ENCODE data around the gene PHLPP1. TPM values are rescaled to one million over a fixed set of nuclear protein-coding genes. Genes with fewer than 3 reads are reported as not detected.
A peak's percentile ranks its signal among the peaks of the same experiment; 100 is the strongest.

PHLPP1 gene
- total RNA-seq, 2 donors from 2014 or later: 8.1 to 11.6 TPM

GRCh38 chr18:62938006-62938405 is 222.7 kb downstream of the PHLPP1 start:
- Histone ChIP-seq H3K27ac (peak overlapping the region; percentile 60 to 79), H3K4me1 (ENCODE audit: control insufficient read depth in 1 of 2, low read depth in 2 of 2) (peaks cover 28 to 39% of the 10 kb centered on the region in 2 donors), H3K27me3 (replicated peaks; ENCODE audit: insufficient read depth) (no peaks in the 10 kb centered on the region), H3K9me3 (no peaks in the 10 kb centered on the region), H3K36me3 (no peaks in the 10 kb centered on the region), H3K4me3 (no peak overlapping the region)
- DNase-seq (ENCODE audit: low spot score) (no peak), ATAC-seq (ENCODE audit: insufficient number of reproducible peaks, low FRiP score, low read depth) (no peak)
- no peak for TF ChIP-seq CTCF (IDR thresholded peaks at IDR 0.05)

DNA sequence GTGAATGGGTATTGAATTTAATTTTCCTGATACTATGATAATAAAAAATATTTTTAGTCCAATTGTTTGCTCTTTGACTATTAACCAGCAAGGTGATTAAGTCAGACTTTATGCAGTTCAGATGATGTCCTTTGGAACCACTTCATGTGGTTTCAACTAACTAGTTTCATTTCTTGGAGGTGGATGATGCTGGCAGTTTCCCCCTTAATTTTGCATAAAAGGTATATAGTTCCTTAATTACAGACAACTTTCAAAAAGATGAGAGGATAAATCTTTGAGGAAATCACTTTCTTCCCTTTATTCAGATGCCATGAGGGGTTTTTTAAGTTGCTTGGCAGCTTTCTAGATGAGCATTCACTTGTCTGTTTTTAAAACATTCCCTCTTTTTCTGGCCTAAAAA is 223.1 kb downstream of the PHLPP1 start:
- H3K4me1 ChIP-seq (ENCODE audit: control insufficient read depth in 1 of 2, low read depth in 2 of 2): peaks cover 28 to 39% of the 10 kb centered on the region in 2 donors

GRCh38 chr18:62939433-62939832 is 224.1 kb downstream of the PHLPP1 start:
- ATAC-seq (ENCODE audit: insufficient number of reproducible peaks, low FRiP score, low read depth) (peak; percentile 86), DNase-seq (ENCODE audit: low spot score) (no peak)
- Histone ChIP-seq H3K36me3 (no peaks in the 10 kb centered on the region), H3K27ac (peak overlapping the region; percentile 76 to 79), H3K27me3 (replicated peaks; ENCODE audit: insufficient read depth) (no peaks in the 10 kb centered on the region), H3K9me3 (no peaks in the 10 kb centered on the region), H3K4me1 (ENCODE audit: control insufficient read depth in 1 of 2, low read depth in 2 of 2) (peaks cover 28 to 39% of the 10 kb centered on the region in 2 donors), H3K4me3 (peak overlapping the region; percentile 47)
- TF ChIP-seq CTCF (IDR thresholded peaks at IDR 0.05): no peak

More for the DNA sequence above, 223.1 kb downstream of the PHLPP1 start:
- DNase-seq (ENCODE audit: low spot score) (no peak), ATAC-seq (ENCODE audit: insufficient number of reproducible peaks, low FRiP score, low read depth) (no peak)
- Histone ChIP-seq H3K4me3 (no peak overlapping the region), H3K9me3 (no peaks in the 10 kb centered on the region), H3K27me3 (replicated peaks; ENCODE audit: insufficient read depth) (no peaks in the 10 kb centered on the region), H3K27ac (peak overlapping the region; percentile 76 to 79), H3K36me3 (no peaks in the 10 kb centered on the region)
- no peak for TF ChIP-seq CTCF (IDR thresholded peaks at IDR 0.05)

- Histone ChIP-seq H3K36me3 (no peaks in the 10 kb centered on the region), H3K27me3 (replicated peaks; ENCODE audit: insufficient read depth) (no peaks in the 10 kb centered on the region), H3K4me1 (ENCODE audit: control insufficient read depth in 1 of 2, low read depth in 2 of 2) (peaks cover 28 to 39% of the 10 kb centered on the region in 2 donors), H3K27ac (peak overlapping the region; percentile 76 to 79), H3K9me3 (no peaks in the 10 kb centered on the region), H3K4me3 (peak overlapping the region; percentile 47)
- DNase-seq (ENCODE audit: low spot score): no peak
- no peak for ATAC-seq (ENCODE audit: insufficient number of reproducible peaks, low FRiP score, low read depth)
- TF ChIP-seq CTCF (IDR thresholded peaks at IDR 0.05): no peak
These were observed 224.6 kb downstream of the PHLPP1 start for GRCh38 chr18:62939926-62940325.

DNA sequence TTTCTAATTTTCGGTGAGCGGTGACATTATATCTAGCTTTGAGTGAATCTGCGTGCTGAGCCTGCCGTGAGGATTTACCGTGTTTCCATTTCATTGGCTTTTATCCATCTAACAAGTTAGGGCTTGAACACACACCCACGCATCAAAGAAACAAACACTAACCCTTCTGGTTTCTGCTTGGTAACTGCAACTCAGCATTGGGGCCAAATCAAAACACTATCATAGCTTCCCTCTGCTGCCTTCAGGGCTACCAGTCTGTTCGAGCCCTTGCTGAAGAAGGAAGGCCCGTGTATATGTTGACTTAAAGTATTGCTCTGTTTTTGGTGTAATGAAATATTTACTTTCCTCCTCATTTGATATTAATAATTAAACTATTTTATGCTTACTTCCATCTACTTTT is 227.2 kb downstream of the PHLPP1 start:
- H3K27ac ChIP-seq: no peak overlapping the region
- H3K9me3 ChIP-seq: no peaks in the 10 kb centered on the region
- no peak for DNase-seq (ENCODE audit: low spot score)
- TF ChIP-seq CTCF (IDR thresholded peaks at IDR 0.05): no peak
- no peaks in the 10 kb centered on the region for H3K27me3 ChIP-seq (replicated peaks; ENCODE audit: insufficient read depth)
- ATAC-seq (ENCODE audit: insufficient number of reproducible peaks, low FRiP score, low read depth): no peak
- peaks cover 6% of the 10 kb centered on the region for H3K36me3 ChIP-seq
- H3K4me3 ChIP-seq: no peak overlapping the region
- H3K4me1 ChIP-seq (ENCODE audit: control insufficient read depth in 1 of 2, low read depth in 2 of 2): peaks cover 20 to 23% of the 10 kb centered on the region in 2 donors

Measured in thoracic aorta (tissue), 2 donors.